SK-N-SH (cell line): ENCODE results near the gene MNX1. TPM values are rescaled to one million over a fixed set of nuclear protein-coding genes. Genes with fewer than 3 reads are reported as not detected.
A peak's percentile ranks its signal among the peaks of the same experiment; 100 is the strongest.

ENCODE experiments used
- CTCF ChIA-PET: fragments of 300-600, 350-600 bp; formaldehyde crosslinking; extraction: SDS; loops from one replicate; lab custom pipeline; 2021; lab: Yijun Ruan, JAX
- POLR2A ChIA-PET: fragments of 350-600 bp; sonication (Branson Sonifier 250); formaldehyde crosslinking; extraction: SDS; loops from one replicate; lab custom pipeline; 2020; ENCODE audit warnings: antibody characterized with exemption, inconsistent platforms; lab: Yijun Ruan, JAX
- DNase-seq: peaks from one replicate; pipeline ENCODE4 v3.0.0; 2012
- H2AFZ ChIP-seq: fragments of 200-600 bp; sonication (generic); 2 replicates; pipeline ENCODE4 v1.8.1; 2016; ENCODE audit warnings: antibody characterized with exemption, mild to moderate bottlenecking, low read depth
- H3F3A ChIP-seq: fragments of 200-600 bp; sonication (generic); replicated peaks from 2 replicates; pipeline ENCODE3; 2016; ENCODE audit warnings: antibody characterized with exemption, mild to moderate bottlenecking; ENCODE audit not compliant: insufficient read depth
- H3K27ac ChIP-seq, 2 experiments: fragments of 200-500 bp in 1 of 2; fragments of 200-600 bp in 1 of 2; sonication (Bioruptor generic) in 1 of 2; sonication (generic), shearing (Covaris generic) in 1 of 2; 2 replicates each; pipeline versions ENCODE4 v1.5.1 to v1.6.1; 2014 to 2016; ENCODE audit warnings: low read depth in 2 of 2, inconsistent platforms in 1 of 2, low read length in 1 of 2, mild to moderate bottlenecking in 1 of 2, mixed read lengths in 1 of 2
- H3K27me3 ChIP-seq: fragments of 200-600 bp; sonication (generic), shearing (Covaris generic); 2 replicates; pipeline ENCODE4 v1.6.1; 2016; ENCODE audit warnings: mixed run types; ENCODE audit not compliant: insufficient read depth
- H3K36me3 ChIP-seq, 2 experiments: fragments of 200-500 bp in 1 of 2; fragments of 200-600 bp in 1 of 2; sonication (Bioruptor generic) in 1 of 2; sonication (generic) in 1 of 2; replicated peaks in 1 of 2; 2 replicates each; pipeline versions ENCODE3 to v1.5.1; 2014 to 2016; ENCODE audit warnings: low read length in 1 of 2, mild to moderate bottlenecking in 1 of 2; ENCODE audit not compliant: insufficient read depth in 2 of 2, control insufficient read depth in 1 of 2
- H3K4me1 ChIP-seq, 2 experiments: fragments of 200-500 bp in 1 of 2; fragments of 200-600 bp in 1 of 2; sonication (Bioruptor generic) in 1 of 2; sonication (generic), shearing (Covaris generic) in 1 of 2; 2 replicates each; pipeline versions ENCODE4 v1.5.1 to v1.6.1; 2014 to 2016; ENCODE audit warnings: low read depth in 1 of 2, low read length in 1 of 2, mixed run types in 1 of 2; ENCODE audit not compliant: insufficient read depth in 2 of 2, control insufficient read depth in 1 of 2
- H3K4me2 ChIP-seq: fragments of 200-600 bp; sonication (generic), shearing (Covaris generic); 2 replicates; pipeline ENCODE4 v1.6.1; 2017; ENCODE audit warnings: mixed run types
- H3K4me3 ChIP-seq, 2 experiments: fragments of 200-500 bp in 1 of 2; fragments of 200-600 bp in 1 of 2; sonication (Bioruptor generic) in 1 of 2; sonication (generic), shearing (Covaris generic) in 1 of 2; 2 replicates each; pipeline versions ENCODE4 v1.5.1 to v1.8.1; 2014 to 2016; ENCODE audit warnings: low read depth in 2 of 2, inconsistent platforms in 1 of 2, low read length in 1 of 2, mild to moderate bottlenecking in 1 of 2, mixed read lengths in 1 of 2, moderate library complexity in 1 of 2
- H3K79me2 ChIP-seq: fragments of 200-600 bp; sonication (generic); 2 replicates; pipeline ENCODE4 v1.8.1; 2017; ENCODE audit warnings: mild to moderate bottlenecking; ENCODE audit not compliant: insufficient read depth
- H3K9ac ChIP-seq: fragments of 200-600 bp; sonication (generic); 2 replicates; pipeline ENCODE4 v1.6.1; 2017; ENCODE audit warnings: mixed run types
- H3K9me2 ChIP-seq: fragments of 200-600 bp; sonication (generic); 2 replicates; pipeline ENCODE4 v1.6.1; 2017; ENCODE audit warnings: mixed run types
- H3K9me3 ChIP-seq: fragments of 200-600 bp; sonication (generic); 2 replicates; pipeline ENCODE4 v1.6.1; 2017; ENCODE audit warnings: mixed run types, mild to moderate bottlenecking, moderate library complexity
- H4K20me1 ChIP-seq: fragments of 200-600 bp; sonication (generic); 2 replicates; pipeline ENCODE4 v1.6.1; 2017; ENCODE audit warnings: mild to moderate bottlenecking, mixed run types; ENCODE audit not compliant: insufficient read depth
- EP300 ChIP-seq, 2 experiments: IDR thresholded peaks; 2 replicates each; pipeline versions ENCODE4 v1.4.0 to v1.6.1; 2012; ENCODE audit warnings: borderline replicate concordance in 1 of 2, low read depth in 1 of 2, low read length in 1 of 2
- FOSL2 ChIP-seq: IDR thresholded peaks from 2 replicates; pipeline ENCODE4 v1.4.0; 2012; ENCODE audit warnings: low read depth, mild to moderate bottlenecking, moderate library complexity, borderline replicate concordance
- FOXJ3 ChIP-seq: sonication (generic); formaldehyde crosslinking; IDR thresholded peaks from 2 replicates; pipeline ENCODE4 v1.5.1; 2020; ENCODE audit warnings: mild to moderate bottlenecking, missing genetic modification reagents
- FOXM1 ChIP-seq: IDR thresholded peaks from 2 replicates; pipeline ENCODE4 v1.4.0; 2012; ENCODE audit warnings: low read depth, mild to moderate bottlenecking
- GABPA ChIP-seq: IDR thresholded peaks from 2 replicates; pipeline ENCODE4 v1.4.0; 2012; ENCODE audit warnings: low read depth, mild to moderate bottlenecking
- IRF3 ChIP-seq: fragments of 150-350 bp; IDR thresholded peaks from 2 replicates; pipeline ENCODE4 v1.6.1; 2016; ENCODE audit warnings: mild to moderate bottlenecking, low read depth, low read length
- MXI1 ChIP-seq: IDR thresholded peaks from 2 replicates; pipeline ENCODE4 v1.6.1; 2012; ENCODE audit warnings: mild to moderate bottlenecking, low read depth, low read length, improper control_type of control experiment
- NRF1 ChIP-seq: IDR thresholded peaks from 2 replicates; pipeline ENCODE4 v1.6.1; 2012; ENCODE audit warnings: low read depth, mild to moderate bottlenecking, low read length
- POLR2AphosphoS5 ChIP-seq: IDR thresholded peaks from 2 replicates; pipeline ENCODE4 v1.6.1; 2012; ENCODE audit warnings: low read depth, low read length
- RCOR1 ChIP-seq: fragments of 150-350 bp; IDR thresholded peaks from 2 replicates; pipeline ENCODE4 v1.6.1; 2017; ENCODE audit warnings: antibody characterized with exemption, low read length
- SIN3A ChIP-seq: IDR thresholded peaks from 2 replicates; pipeline ENCODE4 v1.6.1; 2012; ENCODE audit warnings: low read depth, mild to moderate bottlenecking, low read length, moderate library complexity, borderline replicate concordance
- SMC3 ChIP-seq: IDR thresholded peaks from 2 replicates; pipeline ENCODE4 v1.6.1; 2012; ENCODE audit warnings: low read depth, low read length, improper control_type of control experiment
- TAF1 ChIP-seq: IDR thresholded peaks from 2 replicates; pipeline ENCODE4 v1.6.1; 2012; ENCODE audit warnings: low read depth, mild to moderate bottlenecking, low read length, moderate library complexity, borderline replicate concordance
- TCF12 ChIP-seq: IDR thresholded peaks from 2 replicates; pipeline ENCODE4 v1.4.0; 2012
- USF1 ChIP-seq: IDR thresholded peaks from 2 replicates; pipeline ENCODE4 v1.4.0; 2012; ENCODE audit warnings: low read depth, borderline replicate concordance
- YY1 ChIP-seq: IDR thresholded peaks from 2 replicates; pipeline ENCODE4 v1.4.0; 2012; ENCODE audit warnings: low read depth, mild to moderate bottlenecking
- ZBTB33 ChIP-seq: IDR thresholded peaks from 2 replicates; pipeline ENCODE4 v1.4.0; 2012; ENCODE audit warnings: low read depth, borderline replicate concordance
- WGBS: methylation state at CpG from one replicate; pipeline ENCODE4 v1.1.6; 2017; ENCODE audit warnings: low lambda C conversion rate; 5-methylcytosine and 5-hydroxymethylcytosine counted together
- polyA plus RNA-seq, 3 experiments: library from polyadenylated mRNA; depleted of rRNA; stranded (reverse); fragments of >200 nt; gene quantifications; 2 replicates each; pipeline ENCODE4 v1.2.3, GENCODE V29; 2012
- TF ChIP-seq, protein P1 (sequence below): IDR thresholded peaks from 2 replicates; pipeline ENCODE4 v1.4.0; 2012; ENCODE audit warnings: low read depth
- TF ChIP-seq, protein P2 (sequence below): IDR thresholded peaks from 2 replicates; pipeline ENCODE4; 2012

The MNX1 gene
- polyA plus RNA-seq, 1 of the 3 experiments (the other 2 are of a cell fraction) = not detected

- TF ChIP-seq RCOR1 = no peak
- no peak for TF ChIP-seq FOXJ3
- no peak for TF ChIP-seq IRF3
- no peak for TF ChIP-seq TAF1
- no peak for TF ChIP-seq GABPA
- TF ChIP-seq MXI1 = no peak
- TF ChIP-seq FOXM1 = no peak
- TF ChIP-seq, protein P1, sequence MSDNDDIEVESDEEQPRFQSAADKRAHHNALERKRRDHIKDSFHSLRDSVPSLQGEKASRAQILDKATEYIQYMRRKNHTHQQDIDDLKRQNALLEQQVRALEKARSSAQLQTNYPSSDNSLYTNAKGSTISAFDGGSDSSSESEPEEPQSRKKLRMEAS = no peak
- TF ChIP-seq SMC3 = no peak
- TF ChIP-seq, protein P2, sequence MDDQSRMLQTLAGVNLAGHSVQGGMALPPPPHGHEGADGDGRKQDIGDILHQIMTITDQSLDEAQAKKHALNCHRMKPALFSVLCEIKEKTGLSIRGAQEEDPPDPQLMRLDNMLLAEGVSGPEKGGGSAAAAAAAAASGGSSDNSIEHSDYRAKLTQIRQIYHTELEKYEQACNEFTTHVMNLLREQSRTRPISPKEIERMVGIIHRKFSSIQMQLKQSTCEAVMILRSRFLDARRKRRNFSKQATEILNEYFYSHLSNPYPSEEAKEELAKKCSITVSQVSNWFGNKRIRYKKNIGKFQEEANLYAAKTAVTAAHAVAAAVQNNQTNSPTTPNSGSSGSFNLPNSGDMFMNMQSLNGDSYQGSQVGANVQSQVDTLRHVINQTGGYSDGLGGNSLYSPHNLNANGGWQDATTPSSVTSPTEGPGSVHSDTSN = no peak
- TF ChIP-seq POLR2AphosphoS5 = no peak
- H4K20me1 ChIP-seq = no peaks in the 10 kb centered on the region
- no peaks in the 10 kb centered on the region for H3K79me2 ChIP-seq
- POLR2A ChIA-PET = no interaction called here
- H3K4me2 ChIP-seq = no peak overlapping the region
- 0 out of 2 replicates have a peak, but pooled peaks cover 6% of the 10 kb centered on the region for H3K27me3 ChIP-seq
- H3K9ac ChIP-seq = no peak overlapping the region
- no peak overlapping the region for H2AFZ ChIP-seq
- H3K4me1 ChIP-seq = peaks cover 0 to 10% of the 10 kb centered on the region in 2 experiments; a peak in 1 of 4 replicates
- H3K9me3 ChIP-seq = no peaks in the 10 kb centered on the region
- no peaks in the 10 kb centered on the region for H3K36me3 ChIP-seq
- WGBS = 81% methylated on average over 20 of the region's 25 CpGs
- H3K4me3 ChIP-seq = no peak overlapping the region
- H3K9me2 ChIP-seq = no peaks in the 10 kb centered on the region
- CTCF ChIA-PET = interaction anchor here (2.3 kb wide), 1 partner anchor 16 kb away, joined by 8 read pairs; no protein-coding TSS in a partner anchor
- H3K27ac ChIP-seq = no peak overlapping the region
- peak; percentile 34 for DNase-seq
- no peaks in the 10 kb centered on the region for H3F3A ChIP-seq
These were observed 20.5 kb downstream of the MNX1 start for GRCh38 chr7:156989766-156990535.

DNA sequence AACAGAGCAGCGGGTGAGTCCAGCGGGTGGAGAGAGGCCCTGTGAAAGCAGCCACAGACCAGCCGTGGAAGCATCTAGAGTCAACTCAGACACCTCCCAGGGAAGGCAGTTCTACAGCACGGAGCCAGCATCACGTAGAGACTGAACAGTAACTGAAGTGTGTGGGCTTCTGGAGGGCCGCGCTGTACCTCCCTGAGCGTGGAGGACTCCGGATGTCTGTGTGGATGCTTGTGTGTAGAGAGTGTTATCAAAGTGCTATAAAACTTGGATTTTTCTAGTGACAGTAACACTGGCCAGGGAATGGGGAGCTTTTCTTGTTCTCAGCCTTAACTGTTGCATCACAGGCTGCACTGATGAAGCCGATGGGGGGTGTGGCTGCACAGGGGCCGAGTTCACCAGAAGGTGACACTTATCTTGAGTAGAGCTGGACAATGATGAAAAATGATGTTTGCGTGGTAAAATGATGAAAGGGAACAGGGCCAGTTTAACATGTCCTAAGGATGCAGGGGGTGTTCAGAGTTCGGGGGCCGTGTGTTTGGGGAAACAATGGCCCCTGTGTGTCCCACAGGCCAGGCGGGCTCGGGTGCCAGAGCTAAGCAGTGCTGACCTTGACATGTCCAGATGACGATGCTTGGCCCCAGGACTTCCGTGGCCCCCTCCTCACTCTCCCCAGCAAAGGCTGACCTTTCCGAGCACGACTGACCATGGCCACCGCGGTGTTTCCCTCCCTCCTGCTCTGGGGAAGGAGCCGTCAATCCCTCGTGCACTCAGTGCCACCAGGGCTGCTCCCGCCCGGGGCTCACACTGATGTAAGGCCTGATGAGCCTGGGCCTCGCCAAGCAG, 21.9 kb downstream of the MNX1 start:
- ChIA-PET POLR2A (no interaction called here), CTCF (interaction anchor here (1.0 to 1.9 kb wide), 4 partner anchors 14 to 285 kb away, joined by 4 to 5 read pairs (median 4); no protein-coding TSS in a partner anchor)
- Histone ChIP-seq H3K9me2 (no peaks in the 10 kb centered on the region), H3F3A (no peaks in the 10 kb centered on the region), H3K9me3 (no peaks in the 10 kb centered on the region), H3K4me3 (no peak overlapping the region), H3K27me3 (0 out of 2 replicates have a peak, but pooled peaks cover 6% of the 10 kb centered on the region), H3K9ac (no peak overlapping the region), H3K36me3 (no peaks in the 10 kb centered on the region), H3K4me2 (no peak overlapping the region), H3K4me1 (peaks cover 0 to 7% of the 10 kb centered on the region in 2 experiments; a peak in 1 of 4 replicates), H2AFZ (no peak overlapping the region), H3K27ac (no peak overlapping the region), H3K79me2 (no peaks in the 10 kb centered on the region), H4K20me1 (no peaks in the 10 kb centered on the region)
- WGBS = 76% methylated on average over 27 of the region's 27 CpGs
- DNase-seq = peak; percentile 35
- TF ChIP-seq, protein P1 = no peak
- no peak for TF ChIP-seq POLR2AphosphoS5
- TF ChIP-seq ZBTB33 = no peak
- no peak for TF ChIP-seq SIN3A
- no peak for TF ChIP-seq USF1
- no peak for TF ChIP-seq YY1
- TF ChIP-seq NRF1 = no peak
- no peak for TF ChIP-seq EP300 (IDR thresholded peaks at IDR 0.05; ENCODE audit: borderline replicate concordance in 1 of 2, low read depth in 1 of 2, low read length in 1 of 2)
- no peak for TF ChIP-seq TCF12
- TF ChIP-seq FOSL2 = no peak
